MM.1S (cell line): ENCODE results near the gene ELAVL4.

ENCODE experiments used
- DNase-seq: peaks from one replicate; pipeline ENCODE4 v3.0.0-alpha.2; 2015
- H2AFZ ChIP-seq: fragments of 300-600 bp; sonication (generic); 2 replicates; pipeline ENCODE4 v1.6.0; 2016; ENCODE audit warnings: antibody characterized with exemption, low read length
- H3F3A ChIP-seq: fragments of 300-600 bp; sonication (generic); 2 replicates; pipeline ENCODE4 v1.6.1; 2016; ENCODE audit warnings: mild to moderate bottlenecking, antibody characterized with exemption, low read length, moderate library complexity, mixed read lengths; ENCODE audit not compliant: insufficient read depth
- H3K27ac ChIP-seq: fragments of 300-600 bp; sonication (generic); 2 replicates; pipeline ENCODE4 v1.5.1; 2016; ENCODE audit warnings: mild to moderate bottlenecking, low read length
- H3K27me3 ChIP-seq: fragments of 300-600 bp; sonication (generic); replicated peaks from 2 replicates; pipeline ENCODE4 v1.6.0; 2016; ENCODE audit warnings: low read length; ENCODE audit not compliant: insufficient read depth
- H3K36me3 ChIP-seq: fragments of 300-600 bp; sonication (generic); replicated peaks from 2 replicates; pipeline ENCODE4 v1.6.1; 2016; ENCODE audit warnings: mild to moderate bottlenecking, low read length, mixed read lengths; ENCODE audit not compliant: insufficient read depth
- H3K4me1 ChIP-seq: fragments of 300-600 bp; sonication (generic); 2 replicates; pipeline ENCODE4 v1.6.1; 2016; ENCODE audit warnings: low read length, mixed read lengths
- H3K4me2 ChIP-seq: fragments of 300-600 bp; sonication (generic); 2 replicates; pipeline ENCODE4 v1.6.0; 2016; ENCODE audit warnings: low read depth, low read length
- H3K4me3 ChIP-seq: fragments of 300-600 bp; sonication (generic); 2 replicates; pipeline ENCODE4 v1.5.1; 2016; ENCODE audit warnings: low read length, mixed read lengths
- H3K79me2 ChIP-seq: fragments of 300-600 bp; sonication (generic); 2 replicates; pipeline ENCODE4 v1.6.1; 2016; ENCODE audit warnings: mixed run types, low read length, mixed read lengths
- H3K9ac ChIP-seq: fragments of 300-600 bp; sonication (generic); 2 replicates; pipeline ENCODE4 v1.6.1; 2016; ENCODE audit warnings: low read length, mixed read lengths
- H3K9me2 ChIP-seq: fragments of 300-600 bp; sonication (generic); replicated peaks from 2 replicates; pipeline ENCODE4 v1.6.1; 2016; ENCODE audit warnings: mild to moderate bottlenecking, low read length, mixed read lengths; ENCODE audit not compliant: insufficient read depth
- H3K9me3 ChIP-seq: fragments of 300-600 bp; sonication (generic); replicated peaks from 2 replicates; pipeline ENCODE4 v1.6.1; 2016; ENCODE audit warnings: mild to moderate bottlenecking, low read length, mixed read lengths; ENCODE audit not compliant: insufficient read depth
- H4K20me1 ChIP-seq: fragments of 300-600 bp; sonication (generic); 2 replicates; pipeline ENCODE4 v1.6.1; 2016; ENCODE audit warnings: mild to moderate bottlenecking, low read length, moderate library complexity, mixed read lengths; ENCODE audit not compliant: insufficient read depth
- EZH2 ChIP-seq: fragments of 300-600 bp; sonication (generic); optimal IDR thresholded peaks from 2 replicates; pipeline ENCODE3; 2017; ENCODE audit warnings: low read depth, mild to moderate bottlenecking, antibody characterized with exemption, low read length, mixed read lengths
- EZH2phosphoT487 ChIP-seq: fragments of 300-600 bp; sonication (generic); IDR thresholded peaks from 2 replicates; pipeline ENCODE4 v1.6.1; 2018; ENCODE audit warnings: antibody characterized with exemption, low read length
- TF ChIP-seq, protein P1 (sequence below): fragments of 300-600 bp; sonication (generic); IDR thresholded peaks from 2 replicates; pipeline ENCODE4 v1.5.1; 2016; ENCODE audit warnings: antibody characterized with exemption, low read length, mixed read lengths

ELAVL4 gene

DNA sequence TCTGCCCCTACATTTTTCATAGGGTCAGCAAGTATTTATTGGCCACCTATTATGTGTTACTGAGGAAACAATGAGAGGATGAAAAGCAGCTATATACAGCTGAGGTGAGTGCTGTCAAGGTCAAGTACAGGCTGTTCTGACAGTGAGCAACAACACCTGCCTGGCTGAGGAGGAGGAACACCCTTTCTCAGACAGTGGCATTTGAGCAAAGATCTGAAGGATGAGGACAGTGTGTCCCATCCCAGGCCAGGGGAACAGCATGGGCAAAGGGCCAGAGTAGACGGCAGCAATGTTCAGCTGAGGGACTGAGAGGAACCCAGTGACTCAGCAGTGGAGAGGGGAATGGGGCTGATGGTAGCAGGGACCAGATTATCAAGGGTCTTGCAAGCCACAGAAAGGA lies 101.0 kb downstream of the ELAVL4 start:
- Histone ChIP-seq H3K9me3 (no peaks in the 10 kb centered on the region), H4K20me1 (no peaks in the 10 kb centered on the region), H3K4me3 (no peak overlapping the region), H3K4me2 (no peak overlapping the region), H3K9me2 (no peaks in the 10 kb centered on the region), H3K27ac (no peak overlapping the region), H3K4me1 (no peaks in the 10 kb centered on the region), H3K27me3 (no peaks in the 10 kb centered on the region), H3F3A (no peaks in the 10 kb centered on the region), H3K79me2 (no peaks in the 10 kb centered on the region), H3K36me3 (no peaks in the 10 kb centered on the region), H3K9ac (no peak overlapping the region), H2AFZ (no peak overlapping the region)
- no peak for TF ChIP-seq EZH2
- no peak for TF ChIP-seq EZH2phosphoT487
- TF ChIP-seq, protein P1, sequence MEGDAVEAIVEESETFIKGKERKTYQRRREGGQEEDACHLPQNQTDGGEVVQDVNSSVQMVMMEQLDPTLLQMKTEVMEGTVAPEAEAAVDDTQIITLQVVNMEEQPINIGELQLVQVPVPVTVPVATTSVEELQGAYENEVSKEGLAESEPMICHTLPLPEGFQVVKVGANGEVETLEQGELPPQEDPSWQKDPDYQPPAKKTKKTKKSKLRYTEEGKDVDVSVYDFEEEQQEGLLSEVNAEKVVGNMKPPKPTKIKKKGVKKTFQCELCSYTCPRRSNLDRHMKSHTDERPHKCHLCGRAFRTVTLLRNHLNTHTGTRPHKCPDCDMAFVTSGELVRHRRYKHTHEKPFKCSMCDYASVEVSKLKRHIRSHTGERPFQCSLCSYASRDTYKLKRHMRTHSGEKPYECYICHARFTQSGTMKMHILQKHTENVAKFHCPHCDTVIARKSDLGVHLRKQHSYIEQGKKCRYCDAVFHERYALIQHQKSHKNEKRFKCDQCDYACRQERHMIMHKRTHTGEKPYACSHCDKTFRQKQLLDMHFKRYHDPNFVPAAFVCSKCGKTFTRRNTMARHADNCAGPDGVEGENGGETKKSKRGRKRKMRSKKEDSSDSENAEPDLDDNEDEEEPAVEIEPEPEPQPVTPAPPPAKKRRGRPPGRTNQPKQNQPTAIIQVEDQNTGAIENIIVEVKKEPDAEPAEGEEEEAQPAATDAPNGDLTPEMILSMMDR = no peak
- no peak for DNase-seq

DNA sequence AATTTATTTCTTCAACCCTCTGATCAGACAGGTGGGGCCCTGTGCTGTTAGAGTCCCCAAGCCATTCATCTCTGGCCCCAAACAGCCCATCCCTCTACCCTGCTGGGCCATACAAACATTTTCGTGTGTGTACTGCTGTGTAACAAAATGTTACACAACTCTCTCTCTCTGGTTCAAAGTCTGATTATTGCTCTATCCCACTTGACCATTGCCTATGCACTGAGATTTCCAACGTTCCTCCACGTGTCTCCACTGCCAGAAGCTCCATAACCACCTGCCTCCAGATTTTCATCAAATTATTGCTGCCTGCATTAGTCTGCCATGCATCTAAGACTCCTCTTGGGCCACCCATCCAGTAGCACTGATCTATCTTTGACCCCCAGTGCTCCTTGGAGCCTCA lies 104.8 kb downstream of the ELAVL4 start:
- Histone ChIP-seq H3K79me2 (no peaks in the 10 kb centered on the region), H3K4me1 (no peaks in the 10 kb centered on the region), H3K4me2 (no peak overlapping the region), H3K4me3 (no peak overlapping the region), H2AFZ (no peak overlapping the region), H3K27me3 (no peaks in the 10 kb centered on the region), H3K27ac (no peak overlapping the region), H3K9me3 (no peaks in the 10 kb centered on the region), H3F3A (no peaks in the 10 kb centered on the region), H3K36me3 (no peaks in the 10 kb centered on the region), H4K20me1 (no peaks in the 10 kb centered on the region), H3K9ac (no peak overlapping the region), H3K9me2 (no peaks in the 10 kb centered on the region)
- no peak for DNase-seq
- no peak for TF ChIP-seq EZH2

DNA sequence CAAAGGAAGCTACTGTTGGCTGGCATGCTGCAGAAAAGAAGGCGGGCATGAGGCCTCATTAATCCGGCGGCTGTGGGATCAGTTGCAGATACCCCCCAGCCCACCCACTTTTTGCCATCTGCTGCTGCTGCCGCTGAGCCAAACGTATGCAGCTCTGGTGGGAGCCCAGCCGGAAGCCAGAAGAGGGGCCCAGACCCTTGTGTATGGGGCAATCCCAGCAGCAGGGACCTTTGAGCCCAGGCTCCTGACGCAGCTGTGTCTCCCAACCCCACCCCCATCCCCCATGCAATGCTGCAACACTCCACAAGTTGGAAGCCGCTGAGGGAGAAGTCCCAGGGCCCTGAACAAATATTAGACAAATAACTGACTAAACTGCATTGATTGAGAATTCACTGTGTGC lies 106.0 kb downstream of the ELAVL4 start:
- no peaks in the 10 kb centered on the region for H3K9me2 ChIP-seq
- H3F3A ChIP-seq = no peaks in the 10 kb centered on the region
- H4K20me1 ChIP-seq = no peaks in the 10 kb centered on the region
- no peaks in the 10 kb centered on the region for H3K79me2 ChIP-seq
- H3K27me3 ChIP-seq = no peaks in the 10 kb centered on the region
- no peaks in the 10 kb centered on the region for H3K9me3 ChIP-seq
- H3K9ac ChIP-seq = no peak overlapping the region
- H3K27ac ChIP-seq = no peak overlapping the region
- no peak overlapping the region for H3K4me3 ChIP-seq
- H3K4me2 ChIP-seq = no peak overlapping the region
- no peaks in the 10 kb centered on the region for H3K4me1 ChIP-seq
- no peaks in the 10 kb centered on the region for H3K36me3 ChIP-seq
- TF ChIP-seq EZH2 (no peak), EZH2phosphoT487 (no peak)
- TF ChIP-seq, protein P1 = no peak
- H2AFZ ChIP-seq = no peak overlapping the region
- DNase-seq = no peak

- no peak overlapping the region for H3K4me3 ChIP-seq
- H3F3A ChIP-seq = no peaks in the 10 kb centered on the region
- no peak for DNase-seq
- no peak overlapping the region for H2AFZ ChIP-seq
- H3K9me3 ChIP-seq = no peaks in the 10 kb centered on the region
- no peaks in the 10 kb centered on the region for H3K27me3 ChIP-seq
- no peak overlapping the region for H3K9ac ChIP-seq
- no peak overlapping the region for H3K27ac ChIP-seq
- no peaks in the 10 kb centered on the region for H4K20me1 ChIP-seq
- H3K4me2 ChIP-seq = no peak overlapping the region
- H3K4me1 ChIP-seq = no peaks in the 10 kb centered on the region
- no peaks in the 10 kb centered on the region for H3K79me2 ChIP-seq
- no peak for TF ChIP-seq EZH2
- TF ChIP-seq EZH2phosphoT487 = no peak
- TF ChIP-seq, protein P1 = no peak
- no peaks in the 10 kb centered on the region for H3K9me2 ChIP-seq
- H3K36me3 ChIP-seq = no peaks in the 10 kb centered on the region
Observed at GRCh38 chr1:50218344-50219120, 109.8 kb downstream of the ELAVL4 start.
